ENCODE measurements around the gene RASL10A.

Gene RASL10A

DNA sequence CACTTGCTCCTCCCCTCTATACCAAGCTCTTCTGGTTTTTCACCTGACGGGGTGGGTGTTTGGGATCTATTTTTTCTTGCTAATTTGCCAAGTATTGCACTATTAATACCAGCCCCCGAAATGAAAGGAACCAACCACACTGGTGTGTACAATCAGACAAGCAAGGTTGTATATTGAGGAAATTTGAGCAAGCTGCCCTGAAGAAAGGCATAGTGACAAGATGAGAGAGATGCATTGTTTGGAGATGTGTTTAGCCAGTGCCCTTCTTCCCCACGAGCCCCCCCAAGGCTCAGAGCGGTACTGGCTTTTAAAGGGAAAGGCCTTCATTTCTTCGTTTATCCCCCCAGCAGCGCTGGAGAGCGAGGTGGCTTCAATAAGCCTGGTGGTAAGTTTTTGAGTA, 24.3 kb downstream of the RASL10A start:
- in situ Hi-C loops (cut with HindIII; ENCODE audit: low sequenced_read_pairs), result no loop called here
- no peak for DNase-seq (ENCODE audit: low read depth, low spot score)
- TF ChIP-seq CTCF (IDR thresholded peaks at IDR 0.05; ENCODE audit: low read depth, low read length), result no peak
- H3K4me3 ChIP-seq (ENCODE audit: low read depth, low read length), result no peak overlapping the region

GRCh38 chr22:29290061-29290460, 25.4 kb downstream of the RASL10A start:
- in situ Hi-C loops (cut with HindIII; ENCODE audit: low sequenced_read_pairs), result no loop called here
- H3K4me3 ChIP-seq (ENCODE audit: low read depth, low read length), result no peak overlapping the region

GRCh38 chr22:29288837-29289236, 26.7 kb downstream of the RASL10A start:
- in situ Hi-C loops (cut with HindIII; ENCODE audit: low sequenced_read_pairs), result no loop called here
- TF ChIP-seq CTCF (IDR thresholded peaks at IDR 0.05; ENCODE audit: low read depth, low read length), result no peak
- DNase-seq (ENCODE audit: low read depth, low spot score), result no peak
- no peak overlapping the region for H3K4me3 ChIP-seq (ENCODE audit: low read depth, low read length)

More at GRCh38 chr22:29290061-29290460, 25.4 kb downstream of the RASL10A start:
- no peak for TF ChIP-seq CTCF (IDR thresholded peaks at IDR 0.05; ENCODE audit: low read depth, low read length)
- no peak for DNase-seq (ENCODE audit: low read depth, low spot score)

GRCh38 chr22:29284196-29284595, 31.3 kb downstream of the RASL10A start:
- in situ Hi-C loops (cut with HindIII; ENCODE audit: low sequenced_read_pairs), result no loop called here
- H3K4me3 ChIP-seq (ENCODE audit: low read depth, low read length), result no peak overlapping the region
- TF ChIP-seq CTCF (IDR thresholded peaks at IDR 0.05; ENCODE audit: low read depth, low read length), result no peak
- DNase-seq (ENCODE audit: low read depth, low spot score), result no peak

- no peak for DNase-seq (ENCODE audit: low read depth, low spot score)
- in situ Hi-C loops (cut with HindIII; ENCODE audit: low sequenced_read_pairs), result no loop called here
- H3K4me3 ChIP-seq (ENCODE audit: low read depth, low read length), result no peak overlapping the region
- TF ChIP-seq CTCF (IDR thresholded peaks at IDR 0.05; ENCODE audit: low read depth, low read length), result no peak
Measured at GRCh38 chr22:29277927-29278326, 37.6 kb downstream of the RASL10A start.

- in situ Hi-C loops (cut with HindIII; ENCODE audit: low sequenced_read_pairs), result no loop called here
- DNase-seq (ENCODE audit: low read depth, low spot score), result no peak
- H3K4me3 ChIP-seq (ENCODE audit: low read depth, low read length), result no peak overlapping the region
- no peak for TF ChIP-seq CTCF (IDR thresholded peaks at IDR 0.05; ENCODE audit: low read depth, low read length)
Measured at GRCh38 chr22:29275819-29276565, 39.5 kb downstream of the RASL10A start.
